WERI-Rb-1 (cell line): ENCODE data around the gene AMIGO1.

ENCODE experiments used
- DNase-seq: peaks from one replicate; pipeline ENCODE4 v3.0.0-alpha.2; 2020
- H3K27ac ChIP-seq: fragments of 250-450 bp; sonication (Bioruptor Pico); 2 replicates; pipeline ENCODE4 v1.5.1; 2020; ENCODE audit warnings: mild to moderate bottlenecking, moderate library complexity
- H3K27me3 ChIP-seq: fragments of 250-450 bp; sonication (Bioruptor Pico); 2 replicates; pipeline ENCODE4 v1.5.1; 2021; ENCODE audit warnings: mild to moderate bottlenecking, low read depth, moderate library complexity; ENCODE audit not compliant: insufficient read depth, severe bottlenecking
- H3K36me3 ChIP-seq: fragments of 250-450 bp; sonication (Bioruptor Pico); 2 replicates; pipeline ENCODE4 v1.5.1; 2020; ENCODE audit warnings: mild to moderate bottlenecking, moderate library complexity
- H3K4me3 ChIP-seq: 2 replicates; pipeline ENCODE4 v1.5.1; 2011; ENCODE audit warnings: low read depth, mild to moderate bottlenecking, control low read depth, low read length
- H3K9me3 ChIP-seq: fragments of 250-450 bp; sonication (Bioruptor Pico); 2 replicates; pipeline ENCODE4 v1.5.1; 2021; ENCODE audit warnings: mild to moderate bottlenecking, moderate library complexity; ENCODE audit not compliant: severe bottlenecking
- CTCF ChIP-seq: IDR thresholded peaks from 2 replicates; pipeline ENCODE4 v1.5.1; 2011; ENCODE audit warnings: low read depth, mild to moderate bottlenecking, control low read depth, inconsistent platforms, low read length

Gene AMIGO1

GRCh38 chr1:109503935-109504334 lies 5.6 kb downstream of the AMIGO1 start:
- H3K27ac ChIP-seq: no peak overlapping the region
- TF ChIP-seq CTCF: no peak
- H3K4me3 ChIP-seq: no peak overlapping the region
- peaks cover 18% of the 10 kb centered on the region for H3K36me3 ChIP-seq
- H3K9me3 ChIP-seq: no peaks in the 10 kb centered on the region
- H3K27me3 ChIP-seq: no peaks in the 10 kb centered on the region
- no peak for DNase-seq

GRCh38 chr1:109502364-109502851 lies 7.1 kb downstream of the AMIGO1 start:
- TF ChIP-seq CTCF: no peak
- no peak overlapping the region for H3K27ac ChIP-seq
- no peak for DNase-seq

GRCh38 chr1:109501644-109502363 lies 7.7 kb downstream of the AMIGO1 start:
- no peak for DNase-seq
- H3K27ac ChIP-seq: no peak overlapping the region
- no peaks in the 10 kb centered on the region for H3K27me3 ChIP-seq
- no peak for TF ChIP-seq CTCF
- no peak overlapping the region for H3K4me3 ChIP-seq
- H3K36me3 ChIP-seq: peaks cover 10% of the 10 kb centered on the region; the same call in 1 of the 2 replicates
- H3K9me3 ChIP-seq: no peaks in the 10 kb centered on the region

More at GRCh38 chr1:109502364-109502851, 7.1 kb downstream of the AMIGO1 start:
- Histone ChIP-seq H3K36me3 (peaks cover 10% of the 10 kb centered on the region), H3K9me3 (no peaks in the 10 kb centered on the region), H3K27me3 (no peaks in the 10 kb centered on the region), H3K4me3 (no peak overlapping the region)

GRCh38 chr1:109500941-109501381 lies 8.6 kb downstream of the AMIGO1 start:
- TF ChIP-seq CTCF: no peak
- DNase-seq: no peak
- Histone ChIP-seq H3K9me3 (no peaks in the 10 kb centered on the region), H3K27ac (0 out of 2 replicates have a peak overlapping the region, but pooled peaks have one; percentile 7), H3K4me3 (no peak overlapping the region), H3K27me3 (no peaks in the 10 kb centered on the region), H3K36me3 (peaks cover 17% of the 10 kb centered on the region)

GRCh38 chr1:109499661-109500536 lies 9.6 kb downstream of the AMIGO1 start:
- H3K4me3 ChIP-seq: no peak overlapping the region
- no peaks in the 10 kb centered on the region for H3K9me3 ChIP-seq
- H3K36me3 ChIP-seq: peaks cover 20% of the 10 kb centered on the region
- H3K27ac ChIP-seq: peak overlapping the region; percentile 41
- DNase-seq: peak; percentile 82
- peak; percentile 82 for TF ChIP-seq CTCF
- H3K27me3 ChIP-seq: no peaks in the 10 kb centered on the region
